A549 (cell line): ENCODE data around the gene SNRNP25.

ENCODE experiments used
- CTCF ChIP-seq: fragments of >200 bp; sonication (Bioruptor Twin); formaldehyde crosslinking; IDR thresholded peaks from 3 replicates; pipeline ENCODE4 v1.5.1; 2016
- ELK1 ChIP-seq: fragments of 150-350 bp; IDR thresholded peaks from 2 replicates; pipeline ENCODE4 v1.6.1; 2014; ENCODE audit warnings: low read depth, mild to moderate bottlenecking, low read length
- FOSL2 ChIP-seq, 2 experiments: fragments of 450-650 bp in 1 of 2; fragments of >200 bp in 1 of 2; sonication (Bioruptor Twin) in 1 of 2; formaldehyde crosslinking; IDR thresholded peaks; 2 replicates each; pipeline versions ENCODE4 v1.5.0 to v1.6.1; 2016 to 2020; ENCODE audit warnings: mild to moderate bottlenecking in 1 of 2, moderate library complexity in 1 of 2
- GATA3 ChIP-seq: IDR thresholded peaks from 2 replicates; pipeline ENCODE4 v1.6.1; 2012; ENCODE audit warnings: borderline replicate concordance
- HOXA7 ChIP-seq: fragments of 250-450 bp; sonication (Bioruptor Pico); IDR thresholded peaks from 2 replicates; pipeline ENCODE4 v1.5.0; 2020; ENCODE audit warnings: mild to moderate bottlenecking, moderate library complexity
- JUN ChIP-seq, 2 experiments: fragments of >200 bp; sonication (Bioruptor Twin); formaldehyde crosslinking; IDR thresholded peaks; 2 replicates in 1 of 2; 3 replicates in 1 of 2; pipeline ENCODE4 v1.6.1; 2016 to 2017
- MAFK ChIP-seq: fragments of 450-650 bp; IDR thresholded peaks from 2 replicates; pipeline ENCODE4 v1.6.1; 2014; ENCODE audit not compliant: partially characterized antibody
- MAX ChIP-seq: IDR thresholded peaks from 2 replicates; pipeline ENCODE4 v1.6.1; 2012
- POLR2A ChIP-seq: IDR thresholded peaks from 2 replicates; pipeline ENCODE4 v1.6.1; 2012; ENCODE audit warnings: mild to moderate bottlenecking, low read length
- POLR2AphosphoS2 ChIP-seq: conservative IDR thresholded peaks from 2 replicates; pipeline ENCODE4 v1.6.1; 2012; ENCODE audit warnings: low read length, improper control_type of control experiment, inconsistent platforms
- RCOR1 ChIP-seq: fragments of 150-350 bp; IDR thresholded peaks from 2 replicates; pipeline ENCODE4 v1.6.1; 2014; ENCODE audit warnings: antibody characterized with exemption, low read length, low read depth
- REST ChIP-seq: fragments of 200-600 bp; sonication (generic); IDR thresholded peaks from 2 replicates; pipeline ENCODE4 v1.6.1; 2016; ENCODE audit warnings: antibody characterized with exemption, mild to moderate bottlenecking, moderate library complexity
- SREBF2 ChIP-seq: fragments of 450-650 bp; IDR thresholded peaks from 2 replicates; pipeline ENCODE4 v1.6.1; 2014; ENCODE audit warnings: mild to moderate bottlenecking, moderate library complexity
- USF2 ChIP-seq: fragments of 450-650 bp; IDR thresholded peaks from 2 replicates; pipeline ENCODE4 v1.6.1; 2014; ENCODE audit warnings: antibody characterized with exemption

GRCh38 chr16:58491-59439 lies 5.1 kb downstream of the SNRNP25 start:
- no peak for TF ChIP-seq CTCF
- TF ChIP-seq POLR2A, result no peak
- no peak for TF ChIP-seq JUN (IDR thresholded peaks at IDR 0.05)
- TF ChIP-seq USF2, result no peak
- TF ChIP-seq RCOR1, result no peak
- no peak for TF ChIP-seq ELK1
- no peak for TF ChIP-seq SREBF2
- no peak for TF ChIP-seq HOXA7 (CRISPR knock-in tag)
- TF ChIP-seq REST, result no peak
- TF ChIP-seq GATA3, result no peak
- no peak for TF ChIP-seq POLR2AphosphoS2
- TF ChIP-seq MAFK, result no peak
- no peak for TF ChIP-seq FOSL2 (IDR thresholded peaks at IDR 0.05)
- no peak for TF ChIP-seq FOSL2 (CRISPR knock-in tag; IDR thresholded peaks at IDR 0.05)
- no peak for TF ChIP-seq MAX
